GM12864 (cell line): Measurements from ENCODE around the gene PILRB.

Source experiments
- DNase-seq: peaks from one replicate; pipeline ENCODE4 v3.0.0-alpha.2; 2011; ENCODE audit warnings: low read depth
- H3K4me3 ChIP-seq: 2 replicates; pipeline ENCODE4 v1.5.1; 2011; ENCODE audit warnings: mild to moderate bottlenecking, low read depth, low read length, control low read depth
- CTCF ChIP-seq: IDR thresholded peaks from 2 replicates; pipeline ENCODE4 v1.5.1; 2011; ENCODE audit warnings: low read depth, mild to moderate bottlenecking, moderate library complexity, low read length, control low read depth, inconsistent platforms; ENCODE audit errors: missing control alignments

The PILRB gene

GRCh38 chr7:100352984-100353684 is 4.8 kb upstream of the PILRB start:
- TF ChIP-seq CTCF, result no peak
- DNase-seq, result no peak
- no peak overlapping the region for H3K4me3 ChIP-seq

GRCh38 chr7:100353685-100354330 is 4.1 kb upstream of the PILRB start:
- no peak for TF ChIP-seq CTCF

GRCh38 chr7:100356416-100357068 is 1.4 kb upstream of the PILRB start:
- DNase-seq, result no peak
- no peak for TF ChIP-seq CTCF
- H3K4me3 ChIP-seq, result no peak overlapping the region

More at GRCh38 chr7:100353685-100354330, 4.1 kb upstream of the PILRB start:
- no peak for DNase-seq
- no peak overlapping the region for H3K4me3 ChIP-seq

- no peak for TF ChIP-seq CTCF
- no peak overlapping the region for H3K4me3 ChIP-seq
- DNase-seq, result no peak
Measured at GRCh38 chr7:100357131-100357561, 771 bp upstream of the PILRB start.

- H3K4me3 ChIP-seq, result no peak overlapping the region
- TF ChIP-seq CTCF, result no peak
- DNase-seq, result no peak
Measured at GRCh38 chr7:100358857-100359212, 918 bp downstream of the PILRB start.

- H3K4me3 ChIP-seq, result no peak overlapping the region
- no peak for DNase-seq
- no peak for TF ChIP-seq CTCF
Measured at GRCh38 chr7:100360135-100360854, 2.4 kb downstream of the PILRB start.
